Measurements from ENCODE around the gene SLC10A7.

The SLC10A7 gene

DNA sequence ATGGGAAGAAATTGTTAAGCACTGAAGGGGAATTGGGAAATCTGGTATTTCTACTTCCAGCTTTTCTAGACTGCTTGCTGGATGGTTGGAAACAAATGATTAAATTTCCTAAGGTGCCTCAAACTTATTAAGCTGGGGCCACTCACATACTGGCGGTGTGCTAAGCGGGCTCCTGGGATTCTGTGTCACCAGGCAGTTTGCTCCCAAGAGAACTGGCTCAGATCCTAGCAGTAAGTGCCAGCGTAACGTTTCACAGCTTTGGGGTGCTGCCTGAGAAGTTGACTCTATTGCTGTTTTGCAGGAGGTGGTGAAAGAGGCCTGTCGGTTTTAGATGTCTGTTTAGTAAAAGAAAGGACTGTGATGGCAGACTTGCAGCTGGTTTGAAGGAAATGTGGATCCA is 314.3 kb downstream of the SLC10A7 start:
- Histone ChIP-seq H3K9ac (ENCODE audit: low read length) (no peak overlapping the region), H2AFZ (ENCODE audit: low read depth, low read length, severe bottlenecking) (no peak overlapping the region), H3K4me3 (ENCODE audit: insufficient read depth, low read length, poor library complexity, severe bottlenecking) (no peak overlapping the region), H3K27me3 (ENCODE audit: low read length) (no peaks in the 10 kb centered on the region), H4K20me1 (ENCODE audit: low read depth, low read length) (no peaks in the 10 kb centered on the region), H3K9me2 (replicated peaks; ENCODE audit: insufficient read depth, low read length) (no peaks in the 10 kb centered on the region), H3K79me2 (ENCODE audit: insufficient read depth, low read length) (no peaks in the 10 kb centered on the region), H3K9me3 (ENCODE audit: insufficient read depth, low read length) (no peaks in the 10 kb centered on the region), H3K27ac (ENCODE audit: low read depth, low read length) (no peak overlapping the region), H3K4me2 (ENCODE audit: low read depth, low read length, poor library complexity, severe bottlenecking) (no peak overlapping the region), H3K36me3 (ENCODE audit: low read length) (no peaks in the 10 kb centered on the region), H3F3A (ENCODE audit: insufficient read depth) (no peaks in the 10 kb centered on the region)
- TF ChIP-seq EZH2phosphoT487 (conservative IDR thresholded peaks at IDR 0.05; ENCODE audit: low read length): no peak
- TF ChIP-seq, protein P1, sequence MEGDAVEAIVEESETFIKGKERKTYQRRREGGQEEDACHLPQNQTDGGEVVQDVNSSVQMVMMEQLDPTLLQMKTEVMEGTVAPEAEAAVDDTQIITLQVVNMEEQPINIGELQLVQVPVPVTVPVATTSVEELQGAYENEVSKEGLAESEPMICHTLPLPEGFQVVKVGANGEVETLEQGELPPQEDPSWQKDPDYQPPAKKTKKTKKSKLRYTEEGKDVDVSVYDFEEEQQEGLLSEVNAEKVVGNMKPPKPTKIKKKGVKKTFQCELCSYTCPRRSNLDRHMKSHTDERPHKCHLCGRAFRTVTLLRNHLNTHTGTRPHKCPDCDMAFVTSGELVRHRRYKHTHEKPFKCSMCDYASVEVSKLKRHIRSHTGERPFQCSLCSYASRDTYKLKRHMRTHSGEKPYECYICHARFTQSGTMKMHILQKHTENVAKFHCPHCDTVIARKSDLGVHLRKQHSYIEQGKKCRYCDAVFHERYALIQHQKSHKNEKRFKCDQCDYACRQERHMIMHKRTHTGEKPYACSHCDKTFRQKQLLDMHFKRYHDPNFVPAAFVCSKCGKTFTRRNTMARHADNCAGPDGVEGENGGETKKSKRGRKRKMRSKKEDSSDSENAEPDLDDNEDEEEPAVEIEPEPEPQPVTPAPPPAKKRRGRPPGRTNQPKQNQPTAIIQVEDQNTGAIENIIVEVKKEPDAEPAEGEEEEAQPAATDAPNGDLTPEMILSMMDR (IDR thresholded peaks at IDR 0.05; ENCODE audit: insufficient read depth, low read length, poor library complexity, severe bottlenecking): no peak

Data from SU-DHL-6 (cell line).